ENCODE results near the gene GSG1L2.

DNA sequence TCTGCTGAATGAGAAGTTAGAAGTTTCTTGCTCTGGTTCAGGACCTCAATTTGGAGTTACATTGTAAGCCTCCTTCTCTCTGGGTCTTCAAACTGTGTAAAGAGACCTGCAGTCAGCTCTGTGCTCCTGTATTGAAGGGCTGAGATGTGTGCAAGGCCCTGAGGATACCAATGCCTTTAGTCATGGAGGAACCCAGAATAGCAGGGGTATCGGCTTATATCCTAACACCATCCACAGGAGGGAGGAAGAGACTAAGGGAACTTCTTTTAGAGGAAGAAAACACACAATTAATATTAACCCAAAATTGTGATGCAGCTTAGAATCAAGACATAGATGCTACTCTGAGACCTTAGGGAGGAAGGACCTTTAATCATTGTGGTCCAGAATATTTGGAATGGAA is 40.3 kb upstream of the GSG1L2 start:
- TF ChIP-seq, protein P1, sequence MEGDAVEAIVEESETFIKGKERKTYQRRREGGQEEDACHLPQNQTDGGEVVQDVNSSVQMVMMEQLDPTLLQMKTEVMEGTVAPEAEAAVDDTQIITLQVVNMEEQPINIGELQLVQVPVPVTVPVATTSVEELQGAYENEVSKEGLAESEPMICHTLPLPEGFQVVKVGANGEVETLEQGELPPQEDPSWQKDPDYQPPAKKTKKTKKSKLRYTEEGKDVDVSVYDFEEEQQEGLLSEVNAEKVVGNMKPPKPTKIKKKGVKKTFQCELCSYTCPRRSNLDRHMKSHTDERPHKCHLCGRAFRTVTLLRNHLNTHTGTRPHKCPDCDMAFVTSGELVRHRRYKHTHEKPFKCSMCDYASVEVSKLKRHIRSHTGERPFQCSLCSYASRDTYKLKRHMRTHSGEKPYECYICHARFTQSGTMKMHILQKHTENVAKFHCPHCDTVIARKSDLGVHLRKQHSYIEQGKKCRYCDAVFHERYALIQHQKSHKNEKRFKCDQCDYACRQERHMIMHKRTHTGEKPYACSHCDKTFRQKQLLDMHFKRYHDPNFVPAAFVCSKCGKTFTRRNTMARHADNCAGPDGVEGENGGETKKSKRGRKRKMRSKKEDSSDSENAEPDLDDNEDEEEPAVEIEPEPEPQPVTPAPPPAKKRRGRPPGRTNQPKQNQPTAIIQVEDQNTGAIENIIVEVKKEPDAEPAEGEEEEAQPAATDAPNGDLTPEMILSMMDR (conservative IDR thresholded peaks at IDR 0.05 in 1 of 2, IDR thresholded peaks at IDR 0.05 in 1 of 2; ENCODE audit: extremely low read depth in 1 of 2, insufficient read depth in 1 of 2, low read depth in 1 of 2, low read length in 2 of 2), result no peak
- TF ChIP-seq EZH2 (IDR thresholded peaks at IDR 0.05; ENCODE audit: borderline replicate concordance, low read length), result no peak
